Measurements from ENCODE around the gene RUSF1. TPM values are rescaled to one million over a fixed set of nuclear protein-coding genes. Genes with fewer than 3 reads are reported as not detected.

Gene RUSF1
- total and polyA plus RNA-seq, 8 donors = 58.2 to 87.2 (median 77.7) TPM

GRCh38 chr16:31487720-31488467 lies 20.3 kb downstream of the RUSF1 start:
- Histone ChIP-seq H3K27ac (peak overlapping the region in 1 of 2 donors; percentile 16), H3K4me1 (peaks cover 7 to 25% of the 10 kb centered on the region in 2 donors), H3K27me3 (peaks cover 0 to 19% of the 10 kb centered on the region in 2 donors), H3K9me3 (no peaks in the 10 kb centered on the region), H3K4me3 (peak overlapping the region; percentile 46 to 51), H3K36me3 (peaks cover 0 to 29% of the 10 kb centered on the region in 2 donors)
- TF ChIP-seq CTCF (IDR thresholded peaks at IDR 0.05) = no peak
- intact Hi-C loops (cut with DNase I) = no loop called here
- peak in 3 of 4 donors; percentile 69 to 94 (median 86) for DNase-seq
- peak; percentile 86 for ATAC-seq

- peak; percentile 1 for ATAC-seq
- H3K36me3 ChIP-seq = peaks cover 0 to 22% of the 10 kb centered on the region in 2 donors
- H3K4me1 ChIP-seq = peaks cover 7 to 25% of the 10 kb centered on the region in 2 donors
- DNase-seq = peak in 1 of 4 donors; percentile 76
- no peak for TF ChIP-seq CTCF (IDR thresholded peaks at IDR 0.05)
- intact Hi-C loops (cut with DNase I) = no loop called here
- H3K27me3 ChIP-seq = peaks cover 0 to 19% of the 10 kb centered on the region in 2 donors
- H3K27ac ChIP-seq = peak overlapping the region; percentile 16 to 41
- peak overlapping the region; percentile 46 to 51 for H3K4me3 ChIP-seq
- H3K9me3 ChIP-seq = no peaks in the 10 kb centered on the region
Observed at GRCh38 chr16:31487071-31487719, 21.0 kb downstream of the RUSF1 start.

- Histone ChIP-seq H3K4me3 (peak overlapping the region in 1 of 2 donors; percentile 51), H3K27ac (no peak overlapping the region), H3K36me3 (peaks cover 0 to 10% of the 10 kb centered on the region in 2 donors), H3K27me3 (peaks cover 0 to 19% of the 10 kb centered on the region in 2 donors), H3K4me1 (peaks cover 7 to 25% of the 10 kb centered on the region in 2 donors), H3K9me3 (no peaks in the 10 kb centered on the region)
- ATAC-seq (no peak), DNase-seq (peak in 1 of 4 donors; percentile 28)
- intact Hi-C loops (cut with DNase I) = no loop called here
- no peak for TF ChIP-seq CTCF (IDR thresholded peaks at IDR 0.05)
Observed at GRCh38 chr16:31486045-31486444, 22.1 kb downstream of the RUSF1 start.

- no peak for ATAC-seq
- intact Hi-C loops (cut with DNase I) = no loop called here
- H3K4me3 ChIP-seq = no peak overlapping the region
- peaks cover 0 to 7% of the 10 kb centered on the region in 2 donors for H3K36me3 ChIP-seq
- no peaks in the 10 kb centered on the region for H3K9me3 ChIP-seq
- no peak for TF ChIP-seq CTCF (IDR thresholded peaks at IDR 0.05)
- peak in 1 of 4 donors; percentile 68 for DNase-seq
- H3K27ac ChIP-seq = no peak overlapping the region
- H3K4me1 ChIP-seq = peaks cover 7 to 30% of the 10 kb centered on the region in 2 donors
- peaks cover 0 to 19% of the 10 kb centered on the region in 2 donors for H3K27me3 ChIP-seq
Observed at GRCh38 chr16:31485571-31485970, 22.6 kb downstream of the RUSF1 start.
